Stimulated activated CD8-positive, alpha-beta memory T cell treated with anti-CD3 and anti-CD28 coated beads, Interleukin-4, amount 100 ng/mL, for 1 hour (primary cell): Measurements from ENCODE around the gene KCNRG.
"Not testable (repeated sequence)": the region's sequence is repeated elsewhere in the genome, so short reads cannot be mapped to it uniquely, and the experiment has no call there.

ENCODE experiments used
- DNase-seq, 2 donors: peaks; one replicate each; pipeline ENCODE4 v3.0.0-alpha.2; 2020; ENCODE audit warnings: low read depth in 2 of 2, low spot score in 1 of 2

The KCNRG gene, protein sequence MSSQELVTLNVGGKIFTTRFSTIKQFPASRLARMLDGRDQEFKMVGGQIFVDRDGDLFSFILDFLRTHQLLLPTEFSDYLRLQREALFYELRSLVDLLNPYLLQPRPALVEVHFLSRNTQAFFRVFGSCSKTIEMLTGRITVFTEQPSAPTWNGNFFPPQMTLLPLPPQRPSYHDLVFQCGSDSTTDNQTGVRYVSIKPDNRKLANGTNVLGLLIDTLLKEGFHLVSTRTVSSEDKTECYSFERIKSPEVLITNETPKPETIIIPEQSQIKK

DNA sequence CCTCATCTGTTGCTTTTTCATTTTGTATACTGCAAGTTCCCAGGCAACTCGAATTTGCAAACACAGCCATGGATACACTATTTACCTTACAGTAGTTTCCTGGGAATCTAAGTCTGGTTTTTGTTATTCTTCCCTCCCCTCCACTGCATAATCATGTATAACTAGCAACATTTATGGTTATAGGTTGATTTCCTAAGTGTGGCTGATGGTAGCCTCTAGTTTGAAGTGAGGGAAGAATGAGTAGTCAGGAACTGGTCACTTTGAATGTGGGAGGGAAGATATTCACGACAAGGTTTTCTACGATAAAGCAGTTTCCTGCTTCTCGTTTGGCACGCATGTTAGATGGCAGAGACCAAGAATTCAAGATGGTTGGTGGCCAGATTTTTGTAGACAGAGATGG lies at the start of gene KCNRG:
TSS of gene KCNRG (plus strand) at position 187 of the 400 bp plus-strand sequence. CDS start at position 237, 50 bp downstream.
- DNase-seq, result no peak

DNA sequence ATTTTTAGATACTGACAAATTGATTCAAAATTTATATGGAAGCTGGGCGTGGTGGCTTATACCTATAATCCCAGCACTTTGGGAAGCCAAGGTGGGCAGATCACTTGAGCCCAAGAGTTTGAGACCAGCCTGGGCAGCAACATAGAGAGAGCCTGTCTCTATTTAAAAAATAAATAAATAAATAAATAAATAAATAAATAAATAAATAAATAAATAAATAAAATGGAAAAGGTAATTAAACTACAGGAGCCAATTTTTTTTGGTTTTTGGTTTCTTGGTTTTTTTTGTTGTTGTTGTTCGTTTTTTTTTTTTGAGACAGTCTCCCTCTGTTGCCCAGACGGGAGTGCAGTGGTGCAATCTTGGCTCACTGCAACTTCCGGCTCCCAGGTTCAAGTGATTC lies 47.8 kb upstream of the KCNRG start:
- DNase-seq, result no peak

DNA sequence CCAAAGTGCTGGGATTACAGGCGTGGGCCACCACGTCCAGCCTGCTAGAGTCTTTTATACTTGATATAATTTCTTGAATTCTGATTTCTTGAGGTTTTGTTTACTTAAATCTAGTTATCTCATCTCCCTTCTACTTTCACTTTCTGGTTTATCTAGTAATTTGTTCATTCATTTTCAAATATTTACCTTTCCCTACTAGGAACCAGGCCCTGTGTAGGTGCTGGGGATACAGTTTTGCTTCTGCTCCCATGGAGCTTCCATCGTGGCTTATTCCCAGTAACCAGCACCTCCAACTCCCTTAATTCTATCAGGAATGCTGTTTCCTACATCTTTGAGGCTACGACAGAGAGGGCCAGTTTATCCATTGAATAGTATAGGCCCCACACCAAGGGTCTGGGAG lies 42.5 kb upstream of the KCNRG start:
- DNase-seq, result no peak

DNA sequence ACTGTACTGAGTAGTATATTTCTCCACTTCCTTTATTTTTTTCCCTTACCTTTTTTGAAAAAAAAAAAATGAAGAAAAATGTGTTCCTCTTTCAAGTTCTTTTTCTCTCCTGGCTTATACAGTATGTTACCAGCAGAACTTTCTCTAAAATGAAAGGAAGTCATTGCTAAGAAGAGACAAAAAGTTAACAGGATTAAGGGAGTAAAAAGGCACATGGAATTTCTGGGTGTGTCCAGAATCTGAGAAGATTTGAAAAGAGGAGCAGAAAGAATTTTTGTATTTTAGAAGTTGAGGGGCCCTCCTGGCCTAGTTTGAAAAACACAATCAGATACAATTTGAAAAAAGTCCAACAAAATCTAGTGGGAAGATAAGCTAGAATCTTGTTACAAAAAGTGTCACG lies 39.4 kb upstream of the KCNRG start:
- DNase-seq, result no peak

DNA sequence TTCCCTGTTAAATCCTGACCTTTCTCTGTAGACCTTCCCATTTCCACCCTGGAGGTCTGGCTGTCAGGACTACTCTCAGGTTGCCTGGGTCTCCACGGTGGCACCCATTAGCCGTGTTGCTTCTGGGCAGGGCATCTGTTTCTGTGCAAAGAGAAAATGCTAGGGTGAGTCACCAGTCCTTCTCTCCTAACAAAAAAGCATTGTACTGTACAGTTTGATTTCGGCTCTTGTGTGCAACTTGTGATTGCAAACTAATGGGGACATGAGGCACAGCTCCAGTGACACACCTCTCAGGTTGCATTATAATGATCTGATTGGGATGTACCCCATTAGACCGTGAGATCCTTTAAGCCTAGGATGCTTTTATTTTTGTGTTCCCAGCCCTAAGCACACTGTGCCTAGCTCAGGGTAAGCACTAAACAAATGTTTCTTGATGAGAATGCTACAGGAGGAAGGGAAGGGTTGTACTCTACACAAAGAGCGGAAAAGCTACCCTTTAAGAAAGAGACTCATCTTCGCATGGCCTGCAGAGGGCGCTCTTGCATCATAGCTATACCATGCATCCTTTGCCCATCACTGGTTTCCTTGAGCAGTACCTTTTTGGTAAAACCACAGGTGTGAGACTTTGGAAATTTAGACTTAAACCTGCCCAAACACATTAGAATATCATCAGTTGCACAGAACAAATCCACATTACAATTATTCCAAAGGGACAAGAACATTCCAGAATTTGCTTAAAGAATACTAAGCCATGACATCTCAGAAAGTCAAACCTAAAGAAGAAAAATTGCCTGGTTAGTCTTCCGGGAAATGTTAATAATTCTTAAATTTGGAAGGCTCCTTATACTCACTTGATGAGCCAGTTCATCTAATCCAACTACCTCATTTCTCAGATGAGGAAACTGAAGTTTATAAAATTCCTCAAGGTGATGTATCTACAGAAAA lies 38.7 kb upstream of the KCNRG start:
- peak; percentile 62 to 65 for DNase-seq

DNA sequence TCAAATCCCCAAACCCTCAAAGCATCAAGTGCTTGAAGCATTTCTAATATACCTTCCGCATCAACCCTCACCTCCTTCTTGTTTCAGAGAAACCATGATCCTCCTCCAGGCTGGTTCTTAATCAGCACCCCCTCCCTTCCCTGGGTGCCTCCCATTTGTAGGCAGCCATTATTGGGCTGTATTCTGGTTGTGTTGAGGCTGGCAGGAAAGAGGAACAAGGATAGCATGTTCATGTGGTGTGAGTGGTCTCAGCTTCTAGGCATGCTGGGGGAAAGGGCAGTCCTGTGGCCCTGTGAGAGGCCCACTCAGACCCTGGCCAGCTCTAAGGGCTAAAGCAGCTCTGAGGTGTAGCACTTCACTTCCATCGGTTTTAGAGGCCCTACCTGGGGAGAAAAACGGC lies 37.3 kb upstream of the KCNRG start:
- no peak for DNase-seq

DNA sequence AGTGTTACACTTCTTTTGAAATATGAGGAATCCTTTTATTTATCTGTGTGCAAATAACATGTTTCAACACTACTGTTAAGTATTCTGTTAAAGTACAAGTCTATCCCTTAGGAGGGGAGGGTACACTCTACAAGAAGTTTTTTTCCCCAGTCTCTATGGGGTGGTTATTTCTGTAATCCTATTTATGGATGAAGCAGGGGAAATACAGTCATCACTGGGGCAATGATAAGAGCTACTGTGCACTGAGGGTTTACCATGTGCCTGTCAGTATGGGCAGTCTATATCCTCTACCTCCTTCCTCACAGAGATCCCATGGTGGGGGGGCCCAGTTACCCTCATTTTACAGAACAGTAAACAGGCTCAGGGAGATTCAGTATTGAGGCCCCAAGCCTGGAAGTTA lies 35.0 kb upstream of the KCNRG start:
- no peak for DNase-seq

DNA sequence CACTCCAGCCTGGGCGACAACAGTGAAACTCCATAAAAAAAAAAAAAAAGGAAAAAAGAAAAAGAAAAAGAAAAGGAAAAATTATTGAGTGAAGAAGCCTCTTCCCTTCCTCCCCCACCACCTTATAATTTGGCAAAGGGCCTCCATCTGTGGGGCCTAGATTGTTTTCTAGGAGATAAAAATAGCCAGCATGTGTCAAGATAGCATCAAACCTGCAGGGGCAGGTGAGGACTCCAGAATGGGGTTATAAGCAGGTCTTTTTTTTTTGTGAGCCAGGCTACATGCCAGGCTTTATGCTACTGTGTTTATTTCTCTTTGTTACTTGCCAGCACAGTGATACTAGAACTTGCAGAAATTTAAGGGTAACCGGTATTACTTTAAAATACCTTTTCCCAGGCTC lies 30.1 kb upstream of the KCNRG start:
- DNase-seq, result no peak

DNA sequence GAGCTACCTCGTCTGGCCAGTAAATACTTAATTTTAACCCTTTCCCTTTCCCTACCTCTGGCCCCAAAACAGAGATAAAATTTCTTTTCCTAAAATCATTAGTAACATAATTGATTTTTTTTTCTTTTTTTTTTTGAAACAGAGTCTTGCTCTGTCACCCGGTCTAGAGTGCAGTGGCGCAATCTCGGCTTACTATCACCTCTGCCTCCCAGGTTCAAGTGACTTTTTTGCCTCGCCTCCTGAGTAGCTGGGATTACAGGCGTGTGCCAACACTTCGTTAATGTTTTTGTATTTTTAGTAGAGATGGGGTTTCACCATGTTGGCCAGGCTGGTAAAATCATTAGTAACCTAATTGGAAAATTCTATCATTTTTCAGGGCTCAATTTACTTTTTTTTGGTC lies 28.8 kb upstream of the KCNRG start:
- no peak for DNase-seq

DNA sequence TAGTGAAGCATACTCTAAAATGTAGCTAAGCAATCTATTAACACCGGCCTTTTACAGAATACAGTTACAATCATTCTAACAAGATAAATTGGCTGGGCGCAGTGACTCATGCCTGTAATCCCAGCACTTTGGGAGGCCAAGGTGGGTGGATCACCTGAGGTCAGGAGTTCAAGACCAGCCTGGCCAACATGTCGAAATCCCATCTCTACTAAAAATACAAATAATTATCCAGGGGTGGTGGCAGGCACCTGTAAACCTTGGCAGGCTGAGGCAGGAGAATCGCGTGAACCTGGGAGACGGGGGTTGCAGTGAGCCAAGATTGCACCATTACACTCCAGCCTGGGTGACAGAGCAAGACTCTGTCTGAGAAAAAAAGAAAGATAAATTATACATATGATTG lies 24.6 kb upstream of the KCNRG start:
- not testable (repeated sequence) for DNase-seq

DNA sequence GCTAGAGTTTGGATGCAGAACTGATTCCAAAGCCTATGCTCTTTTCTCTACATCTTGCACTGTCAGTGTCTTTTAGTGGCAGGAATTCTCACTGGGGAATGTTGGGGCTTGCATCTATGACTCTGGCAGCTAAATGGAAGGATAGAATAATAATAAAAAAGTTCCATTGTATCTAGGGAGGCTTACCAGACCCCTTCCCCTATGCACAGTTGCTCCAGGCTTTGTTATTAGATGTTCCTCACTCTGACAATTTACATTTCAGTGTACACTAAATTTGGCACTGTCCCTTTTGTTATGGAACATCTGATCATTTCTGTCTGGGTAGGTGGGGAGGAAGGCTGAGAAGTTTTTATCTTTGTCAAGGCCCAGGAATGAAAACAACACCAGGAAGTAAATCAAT lies 22.1 kb upstream of the KCNRG start:
- DNase-seq, result no peak

DNA sequence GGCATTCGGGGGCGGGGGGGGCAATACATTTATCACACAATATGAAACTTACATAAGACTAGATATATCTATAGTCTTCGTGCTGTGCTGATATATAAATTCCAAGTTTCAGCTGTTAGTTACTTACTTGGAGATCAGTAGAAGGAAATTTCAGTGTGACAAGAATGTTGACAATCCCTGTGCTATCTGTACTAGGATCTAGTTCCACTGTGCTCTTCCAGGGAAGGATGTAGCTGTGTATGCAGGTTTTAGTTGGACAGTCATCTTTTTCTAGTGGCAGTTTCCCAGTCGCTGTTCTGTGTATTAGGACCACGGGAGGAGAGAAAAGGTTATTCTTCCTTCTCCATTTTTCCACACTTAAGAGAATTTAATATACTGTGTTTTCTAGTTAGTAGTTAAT lies 21.6 kb upstream of the KCNRG start:
- no peak for DNase-seq

DNA sequence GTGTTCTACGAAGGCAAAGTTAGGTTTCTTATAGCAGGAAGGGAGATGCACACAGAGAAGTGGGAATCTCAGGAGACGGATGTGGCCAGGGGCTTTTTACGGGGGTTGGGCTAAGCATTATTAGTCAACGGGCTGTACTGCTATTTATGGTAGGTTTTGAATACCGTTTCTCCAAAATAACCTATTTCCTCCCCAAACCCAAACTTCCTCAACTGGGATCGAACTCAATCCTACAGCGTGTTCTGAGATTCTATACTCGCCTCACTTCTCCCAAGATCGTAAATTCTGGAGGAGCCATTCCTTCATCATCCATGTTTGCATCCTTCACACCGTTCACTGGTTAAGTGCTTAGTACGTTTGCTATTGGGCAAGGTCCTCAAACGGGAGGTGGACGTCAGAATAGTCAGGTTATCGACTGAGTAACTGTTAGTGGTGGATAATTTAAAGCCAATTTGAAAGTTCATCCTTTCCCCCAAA lies 19.6 kb upstream of the KCNRG start:
- no peak for DNase-seq

DNA sequence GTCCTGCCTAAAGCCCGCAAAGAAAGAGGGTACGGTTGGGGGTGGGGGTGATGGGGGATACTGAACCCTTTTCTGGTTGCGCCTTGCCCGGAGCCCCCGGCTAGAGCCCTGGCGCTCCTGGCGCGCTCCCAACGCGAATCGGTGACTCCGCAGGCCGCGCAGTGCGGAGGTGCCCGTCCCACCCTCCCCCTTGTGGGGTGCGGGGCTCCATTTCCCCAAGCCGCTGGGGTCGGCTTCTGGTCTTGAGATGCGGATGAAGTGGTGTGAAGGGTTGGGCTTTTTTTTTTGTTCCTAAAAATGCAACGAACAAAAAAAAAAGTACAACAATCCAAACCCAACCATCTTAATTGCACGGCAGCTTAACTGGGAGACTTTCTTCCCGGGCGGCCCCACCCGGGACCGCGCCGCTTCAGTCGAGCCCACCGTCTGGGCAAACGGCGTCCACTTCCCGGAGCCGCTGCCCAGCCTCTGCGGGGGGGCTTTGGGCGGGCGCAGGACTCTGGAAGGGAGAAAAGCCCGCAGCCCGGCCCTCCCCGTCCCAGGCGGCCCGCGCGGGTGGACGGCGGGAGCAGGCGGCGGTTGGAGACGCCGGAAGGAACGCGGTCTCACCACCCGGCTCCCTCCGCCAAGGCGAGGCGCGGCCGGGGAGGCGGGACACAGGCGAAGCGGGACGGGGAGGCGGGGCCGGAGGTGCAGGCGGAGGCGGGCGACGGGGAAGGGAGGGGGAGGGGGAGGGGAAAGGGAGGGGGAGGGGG lies 18.9 kb upstream of the KCNRG start:
- DNase-seq, result peak; percentile 66 to 76

DNA sequence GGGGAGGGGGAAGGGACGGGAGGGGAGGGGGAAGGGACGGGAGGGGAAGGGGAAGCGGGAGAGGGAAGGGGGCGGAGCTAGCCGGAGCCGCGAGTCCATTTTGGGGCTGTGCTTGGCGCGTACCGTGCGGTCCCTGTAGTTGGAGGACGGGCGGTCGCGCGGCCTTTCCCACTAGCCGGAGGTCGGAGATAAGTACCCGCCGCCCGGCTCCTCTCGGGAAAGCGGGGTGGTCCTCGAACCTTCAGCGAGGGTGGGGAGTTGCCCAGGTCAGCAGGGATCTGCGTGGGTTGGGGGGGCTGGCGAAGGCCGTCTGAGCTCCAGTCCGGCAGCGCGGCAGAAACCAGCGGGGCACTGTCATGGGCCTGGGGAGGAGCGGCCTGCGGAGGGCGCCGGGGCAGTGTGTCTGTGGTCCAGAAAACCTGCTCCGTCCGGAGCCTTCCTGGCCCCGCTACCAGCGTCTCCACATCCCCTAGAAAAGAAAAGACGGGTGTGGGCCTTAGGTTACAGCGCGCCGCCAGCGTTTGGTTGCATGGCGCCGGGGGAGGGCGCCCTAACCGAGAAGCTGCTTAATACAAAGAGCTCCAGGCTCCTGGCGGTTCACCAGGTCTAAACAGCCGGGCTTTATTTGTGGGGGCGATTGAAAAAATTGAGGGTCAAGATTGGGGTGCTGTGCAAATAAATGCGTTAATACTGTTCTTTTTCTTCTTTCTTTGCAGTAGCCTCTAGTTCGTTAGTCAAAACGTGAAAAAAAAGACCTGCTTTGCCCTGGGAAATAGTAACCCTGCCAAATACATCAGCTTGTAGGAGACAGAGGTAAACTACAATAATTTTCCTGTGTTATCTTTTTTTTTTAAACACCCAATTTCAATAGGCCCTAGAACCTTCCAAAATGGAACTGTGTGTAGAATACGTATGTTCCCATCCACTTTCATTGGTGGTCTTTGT lies 18.0 kb upstream of the KCNRG start, which contains the start of gene TRIM13:
TSS of gene TRIM13 (plus strand) at position 92 of the 945 bp plus-strand sequence. CDS start 14,899 bp downstream, outside the sequence.
- peak; percentile 58 to 68 for DNase-seq

DNA sequence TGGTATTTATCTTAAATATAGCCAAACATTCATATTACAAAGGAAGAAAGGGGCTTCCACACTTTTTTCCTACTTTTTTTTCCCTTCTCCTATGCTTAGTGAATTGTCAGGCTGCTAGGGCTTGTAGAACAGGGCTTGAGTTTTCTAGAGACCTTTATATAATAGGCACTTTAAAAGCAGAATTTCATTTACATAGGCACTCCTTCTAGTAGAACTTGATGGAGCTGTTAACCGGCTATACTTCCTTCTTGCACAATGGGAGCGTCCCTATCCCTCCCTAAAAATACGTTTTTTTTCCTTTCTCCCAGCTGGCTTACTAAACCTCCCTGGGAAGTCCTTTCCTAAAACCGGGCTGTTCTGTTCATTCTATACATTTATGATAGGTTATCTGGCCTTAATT lies 17.3 kb upstream of the KCNRG start:
- DNase-seq, result no peak

DNA sequence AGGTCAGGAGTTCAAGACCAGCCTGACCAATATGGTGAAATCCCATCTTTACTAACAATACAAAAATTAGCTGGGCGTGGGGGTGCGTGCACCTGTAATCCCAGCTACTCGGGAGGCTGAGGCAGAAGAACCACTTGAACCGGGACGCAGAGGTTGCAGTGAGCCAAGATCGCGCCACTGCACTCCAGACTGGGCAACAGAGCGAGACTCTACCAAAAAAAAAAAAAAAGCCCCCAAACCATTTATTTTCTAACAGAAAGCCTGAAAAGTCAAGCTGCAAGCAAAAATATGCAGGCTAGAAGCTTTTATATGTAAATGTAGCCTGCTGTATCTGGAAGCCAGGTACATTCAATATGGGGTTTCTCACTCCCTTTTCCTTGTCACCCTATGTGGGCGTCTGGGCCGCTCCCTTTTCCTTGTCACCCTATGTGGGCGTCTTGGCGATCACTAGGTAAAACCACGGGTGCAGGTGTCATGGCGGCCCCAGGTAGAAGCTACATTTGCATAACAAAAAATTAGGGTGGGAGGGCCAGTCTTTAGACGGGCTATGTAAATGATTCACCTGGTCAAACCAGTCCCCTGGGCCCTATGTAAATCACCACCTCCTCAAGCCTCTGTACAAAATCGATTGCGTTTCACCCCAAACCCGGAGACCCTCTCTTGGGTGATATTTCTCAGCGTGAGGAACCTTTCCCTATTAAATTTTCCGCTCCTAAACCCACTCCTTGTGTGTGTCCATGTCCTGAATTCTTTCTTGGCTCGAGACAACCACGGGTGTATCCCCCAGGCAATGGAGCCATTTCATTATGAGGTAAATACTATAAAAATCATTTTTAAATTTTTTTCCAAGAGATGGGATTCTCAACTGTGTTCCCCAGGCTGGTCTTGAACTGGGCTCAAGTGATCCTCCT lies 16.3 kb upstream of the KCNRG start:
- DNase-seq, result no peak

DNA sequence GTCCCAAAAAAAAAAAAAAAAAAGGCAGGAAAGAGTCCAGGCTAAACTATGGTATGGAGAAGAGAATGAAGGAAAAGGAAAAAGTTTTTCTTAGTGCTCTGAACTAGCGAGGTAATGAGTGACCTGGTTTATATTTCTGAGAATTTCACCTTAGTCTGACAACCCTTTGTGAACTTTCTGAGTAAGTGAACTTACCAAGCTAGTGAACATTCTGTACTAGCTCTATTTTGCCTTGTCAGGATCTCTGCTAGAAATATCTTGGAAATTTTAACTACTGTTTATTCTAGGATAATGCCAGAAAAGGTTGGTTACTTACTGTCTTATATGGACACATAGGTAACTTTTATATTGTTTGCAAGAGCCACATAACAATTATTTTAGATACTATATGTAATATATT lies 14.0 kb upstream of the KCNRG start:
- no peak for DNase-seq

DNA sequence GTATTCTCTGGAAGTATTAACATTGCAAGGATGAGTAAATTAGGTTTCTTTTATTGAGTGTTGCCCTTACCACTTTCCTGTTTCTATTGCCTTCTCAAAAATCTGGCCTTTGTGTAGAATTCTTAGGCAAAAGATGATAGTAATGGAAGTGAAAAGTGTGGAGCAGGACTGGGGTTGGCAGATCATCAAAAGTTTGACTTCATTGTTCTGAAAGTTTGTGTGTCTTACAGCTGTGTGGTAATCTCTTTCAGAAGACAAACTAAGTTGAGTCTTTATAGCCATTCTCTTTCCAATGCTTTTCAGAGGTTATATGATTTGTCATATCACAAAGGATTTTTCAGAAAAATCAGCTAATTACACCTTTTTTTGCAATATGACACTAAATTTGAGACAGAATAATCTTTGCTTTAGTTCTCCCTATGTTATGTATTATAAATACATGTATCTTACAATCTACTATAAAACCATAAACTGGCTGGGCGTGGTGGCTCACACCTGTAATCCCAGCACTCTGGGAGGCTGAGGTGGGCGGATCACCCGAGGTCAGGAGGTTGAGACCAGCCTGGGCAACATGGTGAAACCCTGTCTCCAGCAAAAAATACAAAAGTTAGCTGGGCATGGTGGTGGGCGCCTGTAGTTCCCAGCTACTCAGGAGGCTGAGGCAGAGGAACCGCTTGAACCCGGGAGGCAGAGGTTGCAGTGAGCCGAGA lies 8.7 kb upstream of the KCNRG start:
- DNase-seq, result no peak
